Neural crest cell (in vitro differentiated cells): Measurements from ENCODE around the gene ZNF483. TPM values are rescaled to one million over a fixed set of nuclear protein-coding genes. Genes with fewer than 3 reads are reported as not detected.

Source experiments
- DNase-seq: peaks from one replicate; pipeline ENCODE4 v3.0.0; 2021; ENCODE audit warnings: low read depth, mixed read lengths, low spot score
- H3K27ac Mint-ChIP-seq: one replicate; pipeline ENCODE4 v1.8.0; 2021; ENCODE audit warnings: mild to moderate bottlenecking, mixed read lengths; ENCODE audit not compliant: unreplicated experiment
- H3K27me3 Mint-ChIP-seq: 2 replicates; pipeline ENCODE4 v1.8.0; 2021; ENCODE audit warnings: low read depth, mild to moderate bottlenecking, mixed read lengths
- H3K36me3 Mint-ChIP-seq: 2 replicates; pipeline ENCODE4 v1.8.0; 2021; ENCODE audit warnings: low read depth, mild to moderate bottlenecking, mixed read lengths
- H3K4me1 Mint-ChIP-seq: 2 replicates; pipeline ENCODE4 v1.8.0; 2021; ENCODE audit warnings: mixed read lengths
- H3K4me3 Mint-ChIP-seq: one replicate; pipeline ENCODE4 v1.8.0; 2021; ENCODE audit warnings: mild to moderate bottlenecking, mixed read lengths
- H3K9me3 Mint-ChIP-seq: 2 replicates; pipeline ENCODE4 v1.8.0; 2021; ENCODE audit warnings: mixed read lengths
- CTCF ChIP-seq: fragments of 200-600 bp; sonication (generic); conservative IDR thresholded peaks from 2 replicates; pipeline ENCODE4 v1.5.0; 2021; ENCODE audit warnings: antibody characterized with exemption, mild to moderate bottlenecking
- total RNA-seq: library from RNA; stranded (reverse); gene quantifications from 2 replicates; pipeline ENCODE4 v1.2.1, GENCODE V29; 2021

The ZNF483 gene
- total RNA-seq, 1 donor from 2014 or later, result 26.0 TPM

- Mint-ChIP-seq H3K9me3 (no peaks in the 10 kb centered on the region), H3K4me3 (no peak overlapping the region), H3K4me1 (peaks cover 37% of the 10 kb centered on the region), H3K36me3 (peaks cover 13% of the 10 kb centered on the region), H3K27ac (no peak overlapping the region), H3K27me3 (no peaks in the 10 kb centered on the region)
- no peak for DNase-seq
- TF ChIP-seq CTCF, result no peak
These were observed 2.4 kb downstream of the ZNF483 start for GRCh38 chr9:111527347-111527746.

GRCh38 chr9:111529787-111530186, 4.8 kb downstream of the ZNF483 start:
- H3K4me3 Mint-ChIP-seq, result peak overlapping the region; percentile 17
- no peak for DNase-seq
- peaks cover 4% of the 10 kb centered on the region for H3K9me3 Mint-ChIP-seq
- peaks cover 34% of the 10 kb centered on the region for H3K36me3 Mint-ChIP-seq
- no peak overlapping the region for H3K27ac Mint-ChIP-seq
- TF ChIP-seq CTCF, result no peak
- H3K27me3 Mint-ChIP-seq, result no peaks in the 10 kb centered on the region
- peaks cover 30% of the 10 kb centered on the region for H3K4me1 Mint-ChIP-seq

GRCh38 chr9:111531716-111532115, 6.7 kb downstream of the ZNF483 start:
- Mint-ChIP-seq H3K27me3 (no peaks in the 10 kb centered on the region), H3K4me3 (no peak overlapping the region), H3K27ac (no peak overlapping the region), H3K9me3 (peaks cover 9% of the 10 kb centered on the region), H3K36me3 (peaks cover 44% of the 10 kb centered on the region), H3K4me1 (peaks cover 17% of the 10 kb centered on the region)
- no peak for DNase-seq
- TF ChIP-seq CTCF, result no peak

GRCh38 chr9:111533099-111533790, 8.3 kb downstream of the ZNF483 start:
- no peaks in the 10 kb centered on the region for H3K27me3 Mint-ChIP-seq
- no peak overlapping the region for H3K27ac Mint-ChIP-seq
- no peak for DNase-seq
- peaks cover 54% of the 10 kb centered on the region for H3K36me3 Mint-ChIP-seq
- H3K4me3 Mint-ChIP-seq, result no peak overlapping the region
- peaks cover 12% of the 10 kb centered on the region for H3K4me1 Mint-ChIP-seq
- peaks cover 12% of the 10 kb centered on the region for H3K9me3 Mint-ChIP-seq
- no peak for TF ChIP-seq CTCF

- Mint-ChIP-seq H3K36me3 (peaks cover 84% of the 10 kb centered on the region), H3K4me3 (no peak overlapping the region), H3K4me1 (no peaks in the 10 kb centered on the region), H3K27me3 (no peaks in the 10 kb centered on the region), H3K9me3 (peaks cover 45% of the 10 kb centered on the region), H3K27ac (no peak overlapping the region)
- TF ChIP-seq CTCF, result no peak
- no peak for DNase-seq
These were observed 17.7 kb downstream of the ZNF483 start for GRCh38 chr9:111542497-111543254.
